HCT116 (cell line): ENCODE data around the gene OBSCN. TPM values are rescaled to one million over a fixed set of nuclear protein-coding genes. Genes with fewer than 3 reads are reported as not detected.

Source experiments
- ATAC-seq: fragments of 200-7000 bp; cut with Tn5 transposase; 2 replicates; pipeline ENCODE4 v1.9.1; 2020; ENCODE audit warnings: mild to moderate bottlenecking, moderate library complexity
- BruUV-seq: library from RNA; stranded (reverse); fragments of 400-500 nt; replicated peaks from 2 replicates; lab custom pipeline; 2021; lab: Mats Ljungman, UMichigan
- CTCF ChIA-PET: fragments of 300-600 bp; sonication (Branson Sonifier 250); formaldehyde crosslinking; loops from one replicate; lab custom pipeline; 2021; ENCODE audit warnings: antibody characterized with exemption; lab: Charles Lee
- POLR2A ChIA-PET: fragments of 300-600, 350-600 bp; sonication (Branson Sonifier 250); formaldehyde crosslinking; loops from one replicate; lab custom pipeline; 2021; ENCODE audit warnings: antibody characterized with exemption; lab: Charles Lee
- RAD21 ChIA-PET, 2 experiments: fragments of 300-600 bp; sonication (Branson Sonifier 250); formaldehyde crosslinking; loops; one replicate each; lab custom pipeline; 2023; ENCODE audit warnings: low total read pairs in 2 of 2; ENCODE audit not compliant: uncharacterized antibody in 2 of 2, unreplicated experiment in 2 of 2, low non-redundant PET in 1 of 2; lab: Charles Lee
- DNase-seq: peaks from one replicate; pipeline ENCODE4 v3.0.0-alpha.2; 2010; ENCODE audit warnings: low read depth, low spot score
- H2AFZ ChIP-seq: fragments of 200-600 bp; shearing (Covaris generic), sonication (generic); 2 replicates; pipeline ENCODE4 v1.6.1; 2017; ENCODE audit warnings: low read depth, mixed run types, mixed read lengths, antibody characterized with exemption, low read length; ENCODE audit not compliant: poor library complexity, severe bottlenecking
- H3K27ac ChIP-seq: 2 replicates; pipeline ENCODE4 v1.5.1; 2012; ENCODE audit warnings: low read depth, low read length
- H3K27me3 ChIP-seq: fragments of 200-600 bp; sonication (generic); 2 replicates; pipeline ENCODE4 v1.6.1; 2016; ENCODE audit warnings: mixed run types, low read length, mixed read lengths; ENCODE audit not compliant: insufficient read depth
- H3K36me3 ChIP-seq, 2 experiments: fragments of 200-500 bp in 1 of 2; fragments of 200-600 bp in 1 of 2; sonication (Bioruptor generic) in 1 of 2; sonication (generic) in 1 of 2; 2 replicates each; pipeline versions ENCODE4 v1.5.1 to v1.6.1; 2014 to 2016; ENCODE audit warnings: low read length in 2 of 2, inconsistent platforms in 1 of 2, mixed read lengths in 1 of 2, mixed run types in 1 of 2; ENCODE audit not compliant: insufficient read depth in 2 of 2, control insufficient read depth in 1 of 2
- H3K4me1 ChIP-seq, 2 experiments: fragments of 200-600 bp in 1 of 2; sonication (generic) in 1 of 2; 2 replicates each; pipeline versions ENCODE4 v1.5.1 to v1.6.1; 2012 to 2017; ENCODE audit warnings: low read length in 2 of 2, inconsistent platforms in 1 of 2, mild to moderate bottlenecking in 1 of 2, mixed read lengths in 1 of 2, mixed run types in 1 of 2, moderate library complexity in 1 of 2; ENCODE audit not compliant: insufficient read depth in 2 of 2, control insufficient read depth in 1 of 2
- H3K4me2 ChIP-seq: fragments of 200-600 bp; sonication (generic); 2 replicates; pipeline ENCODE4 v1.6.1; 2017; ENCODE audit warnings: mixed run types, low read length, mixed read lengths
- H3K4me3 ChIP-seq, 2 experiments: fragments of 200-600 bp in 1 of 2; sonication (generic) in 1 of 2; replicated peaks in 1 of 2; 2 replicates each; pipeline ENCODE4 v1.5.1; 2011 to 2016; ENCODE audit warnings: low read length in 2 of 2, control low read depth in 1 of 2, low read depth in 1 of 2, mild to moderate bottlenecking in 1 of 2, mixed read lengths in 1 of 2, mixed run types in 1 of 2
- H3K79me2 ChIP-seq: fragments of 200-600 bp; sonication (generic); 2 replicates; pipeline ENCODE4 v1.6.1; 2017; ENCODE audit warnings: mild to moderate bottlenecking, mixed run types, low read length, moderate library complexity, mixed read lengths; ENCODE audit not compliant: insufficient read depth
- H3K9ac ChIP-seq: fragments of 200-600 bp; sonication (generic); 2 replicates; pipeline ENCODE4 v1.6.1; 2016; ENCODE audit warnings: low read length, mixed read lengths
- H3K9me2 ChIP-seq: fragments of 200-600 bp; sonication (generic), shearing (Covaris generic); 2 replicates; pipeline ENCODE4 v1.6.1; 2017; ENCODE audit warnings: mixed run types, mild to moderate bottlenecking, moderate library complexity; ENCODE audit not compliant: insufficient read depth
- H3K9me3 ChIP-seq, 2 experiments: fragments of 200-500 bp in 1 of 2; fragments of 200-600 bp in 1 of 2; sonication (Bioruptor generic) in 1 of 2; sonication (generic) in 1 of 2; 2 replicates each; pipeline ENCODE4 v1.6.1; 2014 to 2017; ENCODE audit warnings: low read length in 2 of 2, mixed read lengths in 2 of 2, inconsistent platforms in 1 of 2, low read depth in 1 of 2, mild to moderate bottlenecking in 1 of 2, mixed run types in 1 of 2, moderate library complexity in 1 of 2; ENCODE audit not compliant: control insufficient read depth in 1 of 2, insufficient read depth in 1 of 2
- H4K20me1 ChIP-seq: fragments of 200-600 bp; sonication (generic), shearing (Covaris generic); 2 replicates; pipeline ENCODE4 v1.6.1; 2017; ENCODE audit warnings: mixed run types, mild to moderate bottlenecking, moderate library complexity; ENCODE audit not compliant: insufficient read depth
- ATF3 ChIP-seq: IDR thresholded peaks from 2 replicates; pipeline ENCODE4 v1.6.1; 2012
- CTCF ChIP-seq, 3 experiments: fragments of 200-600 bp in 1 of 3; sonication (generic) in 1 of 3; IDR thresholded peaks in 2 of 3; conservative IDR thresholded peaks in 1 of 3; 2 replicates each; pipeline ENCODE4 v1.5.1; 2012 to 2017; ENCODE audit warnings: low read depth in 2 of 3, low read length in 2 of 3, antibody characterized with exemption in 1 of 3, borderline replicate concordance in 1 of 3, control low read depth in 1 of 3, mild to moderate bottlenecking in 1 of 3, mixed read lengths in 1 of 3, mixed run types in 1 of 3, moderate library complexity in 1 of 3; ENCODE audit not compliant: insufficient read depth in 1 of 3
- EGR1 ChIP-seq: IDR thresholded peaks from 2 replicates; pipeline ENCODE4 v1.6.1; 2012; ENCODE audit warnings: low read depth
- ELF1 ChIP-seq: IDR thresholded peaks from 2 replicates; pipeline ENCODE4 v1.6.1; 2012; ENCODE audit warnings: low read depth, borderline replicate concordance
- EZH2 ChIP-seq: fragments of 200-600 bp; sonication (generic); IDR thresholded peaks from 2 replicates; pipeline ENCODE4 v1.6.1; 2017; ENCODE audit warnings: antibody characterized with exemption, mixed run types
- JUND ChIP-seq: IDR thresholded peaks from 2 replicates; pipeline ENCODE4 v1.6.1; 2012
- MAX ChIP-seq: IDR thresholded peaks from 2 replicates; pipeline ENCODE4 v1.6.1; 2012
- POLR2AphosphoS5 ChIP-seq: IDR thresholded peaks from 2 replicates; pipeline ENCODE4 v1.6.1; 2011; ENCODE audit warnings: mild to moderate bottlenecking, low read depth, low read length, moderate library complexity
- RAD21 ChIP-seq: IDR thresholded peaks from 2 replicates; pipeline ENCODE4 v1.6.1; 2012; ENCODE audit warnings: low read depth, mild to moderate bottlenecking
- SIN3A ChIP-seq: IDR thresholded peaks from 2 replicates; pipeline ENCODE4 v1.6.1; 2012; ENCODE audit warnings: low read depth
- SP1 ChIP-seq: IDR thresholded peaks from 2 replicates; pipeline ENCODE4 v1.6.1; 2012; ENCODE audit warnings: low read depth
- SRF ChIP-seq: IDR thresholded peaks from 2 replicates; pipeline ENCODE4 v1.6.1; 2012; ENCODE audit warnings: low read depth
- TCF7L2 ChIP-seq: IDR thresholded peaks from 2 replicates; pipeline ENCODE4 v1.7.0; 2011; ENCODE audit warnings: borderline replicate concordance, inconsistent platforms; ENCODE audit not compliant: insufficient read depth, insufficient read length; ENCODE audit errors: extremely low read depth
- ZBTB33 ChIP-seq: IDR thresholded peaks from 2 replicates; pipeline ENCODE4 v1.6.1; 2011; ENCODE audit warnings: mild to moderate bottlenecking, low read length, moderate library complexity; ENCODE audit not compliant: insufficient replicate concordance; ENCODE audit errors: extremely low read depth
- ZNF274 ChIP-seq: fragments of 200-500 bp; sonication (Bioruptor generic); IDR thresholded peaks from 2 replicates; pipeline ENCODE4 v1.6.1; 2014; ENCODE audit warnings: mild to moderate bottlenecking, low read depth, low read length, inconsistent platforms
- intact Hi-C: fragments of 100-400 bp; cut with micrococcal nuclease; formaldehyde crosslinking; loops from 2 replicates; pipeline ENCODE4 v1.10.0; 2022
- total RNA-seq: library from RNA; stranded (reverse); gene quantifications from one replicate; pipeline ENCODE4 v1.2.1, GENCODE V29; 2021; ENCODE audit not compliant: unreplicated experiment

OBSCN gene
- total RNA-seq, 1 experiment from 2014 or later, result 16.6 TPM

- no TSS peak for BruUV-seq
These were observed 73.2 kb downstream of the OBSCN start for GRCh38 chr1:228280961-228281591.

GRCh38 chr1:228281631-228282328 is 73.9 kb downstream of the OBSCN start:
- DNase-seq, result no peak
- intact Hi-C loops, result no loop called here
- BruUV-seq, result no TSS peak
- TF ChIP-seq TCF7L2 (no peak), EGR1 (no peak), ELF1 (no peak), EZH2 (no peak), MAX (no peak), SRF (no peak), JUND (no peak), CTCF (IDR thresholded peaks at IDR 0.05 in 2 of 3, conservative IDR thresholded peaks at IDR 0.05 in 1 of 3; ENCODE audit: borderline replicate concordance in 1 of 3, insufficient read depth in 1 of 3, low read depth in 2 of 3, low read length in 2 of 3) (no peak), ZBTB33 (no peak), ZNF274 (no peak), SIN3A (no peak), RAD21 (no peak)

More at GRCh38 chr1:228280961-228281591, 73.2 kb downstream of the OBSCN start:
- POLR2A ChIA-PET, result no interaction called here
- H3K27ac ChIP-seq, result no peak overlapping the region
- no peaks in the 10 kb centered on the region for H3K79me2 ChIP-seq
- ATAC-seq (no peak), DNase-seq (no peak)
- no peaks in the 10 kb centered on the region for H3K9me3 ChIP-seq
- intact Hi-C loops, result no loop called here
- no peak for TF ChIP-seq SP1
- no peak for TF ChIP-seq ATF3
- TF ChIP-seq POLR2AphosphoS5, result no peak
- TF ChIP-seq, all 23 proteins: peak for 0
- no peaks in the 10 kb centered on the region for H4K20me1 ChIP-seq
- H3K9me2 ChIP-seq, result no peaks in the 10 kb centered on the region
- no peaks in the 10 kb centered on the region; a peak in 1 of 4 replicates for H3K36me3 ChIP-seq
- H3K4me1 ChIP-seq, result peaks cover 3 to 4% of the 10 kb centered on the region in 2 experiments; a peak in 3 of 4 replicates
- ChIA-PET RAD21 (no interaction called here), CTCF (no interaction called here)
- no peak overlapping the region for H3K4me2 ChIP-seq
- H2AFZ ChIP-seq, result no peak overlapping the region
- no peak overlapping the region for H3K9ac ChIP-seq
- no peaks in the 10 kb centered on the region for H3K27me3 ChIP-seq
- H3K4me3 ChIP-seq, result no peak overlapping the region

More at GRCh38 chr1:228281631-228282328, 73.9 kb downstream of the OBSCN start:
- no peaks in the 10 kb centered on the region for H3K9me3 ChIP-seq
- no peaks in the 10 kb centered on the region for H3K9me2 ChIP-seq
- no peak overlapping the region for H3K27ac ChIP-seq
- no peak overlapping the region for H3K4me3 ChIP-seq
- H3K9ac ChIP-seq, result no peak overlapping the region
- H3K79me2 ChIP-seq, result no peaks in the 10 kb centered on the region
- no peaks in the 10 kb centered on the region for H3K27me3 ChIP-seq
- H2AFZ ChIP-seq, result no peak overlapping the region
- no peak for ATAC-seq
- CTCF ChIA-PET, result no interaction called here
- H3K36me3 ChIP-seq, result no peaks in the 10 kb centered on the region; a peak in 1 of 4 replicates
- RAD21 ChIA-PET, result no interaction called here
- no peaks in the 10 kb centered on the region for H4K20me1 ChIP-seq
- no peak overlapping the region for H3K4me2 ChIP-seq
- POLR2A ChIA-PET, result no interaction called here
- H3K4me1 ChIP-seq, result no peaks in the 10 kb centered on the region
